ENCODE data around the gene PSG4. TPM values are rescaled to one million over a fixed set of nuclear protein-coding genes. Genes with fewer than 3 reads are reported as not detected.
A peak's percentile ranks its signal among the peaks of the same experiment; 100 is the strongest.
"Not testable (repeated sequence)": the region's sequence is repeated elsewhere in the genome, so short reads cannot be mapped to it uniquely, and the experiment has no call there.

Gene PSG4
- total and polyA plus RNA-seq, 12 donors, result not detected

GRCh38 chr19:43229315-43229714 is 23.9 kb upstream of the PSG4 start:
- Histone ChIP-seq H3K4me3 (no peak overlapping the region), H3K4me1 (no peaks in the 10 kb centered on the region), H3K36me3 (no peaks in the 10 kb centered on the region), H3K27ac (no peak overlapping the region), H3K27me3 (no peaks in the 10 kb centered on the region), H3K9me3 (peaks cover 0 to 40% (median 24%) of the 10 kb centered on the region in 11 donors)
- ATAC-seq (peak in 1 of 8 donors; percentile 44), DNase-seq (no peak)
- intact Hi-C loops (cut with DNase I), result no loop called here
- TF ChIP-seq CTCF (IDR thresholded peaks at IDR 0.05), result peak in 4 of 9 donors; percentile 9 to 43 (median 26)
- WGBS, 2 donors, result 68 to 69% methylated on average over 2 of the region's 2 CpGs

- intact Hi-C loops (cut with DNase I), result not testable (repeated sequence)
- WGBS, 2 donors, result 59 to 69% methylated on average over 2 of the region's 2 CpGs
Observed at GRCh38 chr19:43228730-43229129, 23.3 kb upstream of the PSG4 start.

GRCh38 chr19:43226986-43227385 is 21.5 kb upstream of the PSG4 start:
- ATAC-seq; intact Hi-C loops (cut with DNase I); H3K4me1 ChIP-seq; H3K27ac ChIP-seq; H3K27me3 ChIP-seq; DNase-seq; H3K4me3 ChIP-seq; H3K36me3 ChIP-seq: not testable (repeated sequence)
- H3K9me3 ChIP-seq, result peaks cover 0 to 40% (median 24%) of the 10 kb centered on the region in 11 donors
- 62 to 81% methylated on average over 1 of the region's 1 CpG for WGBS, 2 donors

More at GRCh38 chr19:43228730-43229129, 23.3 kb upstream of the PSG4 start:
- not testable (repeated sequence) for H3K4me3 ChIP-seq, H3K4me1 ChIP-seq, ATAC-seq, DNase-seq, H3K27ac ChIP-seq, H3K27me3 ChIP-seq, H3K36me3 ChIP-seq
- H3K9me3 ChIP-seq, result peaks cover 0 to 40% (median 24%) of the 10 kb centered on the region in 11 donors

- ATAC-seq (no peak), DNase-seq (no peak)
- Histone ChIP-seq H3K4me1 (no peaks in the 10 kb centered on the region), H3K9me3 (peaks cover 0 to 31% (median 14%) of the 10 kb centered on the region in 11 donors), H3K27ac (no peak overlapping the region), H3K36me3 (no peaks in the 10 kb centered on the region), H3K4me3 (no peak overlapping the region), H3K27me3 (no peaks in the 10 kb centered on the region)
- 89 to 98% methylated on average over 2 of the region's 2 CpGs for WGBS, 2 donors
- no peak for TF ChIP-seq CTCF (IDR thresholded peaks at IDR 0.05)
- intact Hi-C loops (cut with DNase I), result no loop called here
Observed at GRCh38 chr19:43224855-43225253, 19.4 kb upstream of the PSG4 start.

GRCh38 chr19:43224201-43224854 is 18.9 kb upstream of the PSG4 start:
- H3K4me1 ChIP-seq; ATAC-seq; H3K27me3 ChIP-seq; H3K36me3 ChIP-seq; H3K27ac ChIP-seq; intact Hi-C loops (cut with DNase I); H3K4me3 ChIP-seq; DNase-seq: not testable (repeated sequence)
- peaks cover 0 to 26% (median 14%) of the 10 kb centered on the region in 11 donors for H3K9me3 ChIP-seq
- WGBS, 2 donors, result 66 to 73% methylated on average over 5 of the region's 5 CpGs

- H3K27ac ChIP-seq; intact Hi-C loops (cut with DNase I); H3K4me3 ChIP-seq; ATAC-seq; H3K36me3 ChIP-seq; DNase-seq; H3K27me3 ChIP-seq; H3K4me1 ChIP-seq; H3K9me3 ChIP-seq: not testable (repeated sequence)
- 85 to 93% methylated on average over 17 to 22 of the region's 22 CpGs for WGBS, 2 donors
Observed at GRCh38 chr19:43221891-43222290, 16.5 kb upstream of the PSG4 start.

DNA sequence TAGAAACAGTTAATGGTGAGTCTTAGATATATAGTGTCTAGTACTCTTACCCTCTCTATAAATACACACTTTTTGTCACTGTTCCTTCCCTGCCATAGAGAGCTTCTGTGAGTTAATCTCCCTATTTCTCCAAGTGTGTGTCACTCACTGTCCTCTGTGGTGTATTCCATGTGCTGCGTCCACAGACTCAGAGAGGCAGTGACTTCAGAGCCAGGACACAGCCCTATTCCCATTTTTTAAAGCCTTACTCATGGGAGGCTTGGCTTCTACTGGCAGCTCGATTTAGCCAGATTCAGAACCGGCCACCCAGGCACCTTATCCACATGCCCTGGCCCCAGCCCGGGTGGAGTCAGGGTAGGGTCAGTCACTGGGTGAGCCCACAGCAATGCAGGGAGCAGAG is 13.7 kb upstream of the PSG4 start:
- H3K4me3 ChIP-seq; intact Hi-C loops (cut with DNase I); ATAC-seq; DNase-seq; H3K4me1 ChIP-seq; H3K27ac ChIP-seq; H3K9me3 ChIP-seq; H3K36me3 ChIP-seq; H3K27me3 ChIP-seq: not testable (repeated sequence)
- WGBS, 2 donors, result 74 to 75% methylated on average over 4 of the region's 4 CpGs

DNA sequence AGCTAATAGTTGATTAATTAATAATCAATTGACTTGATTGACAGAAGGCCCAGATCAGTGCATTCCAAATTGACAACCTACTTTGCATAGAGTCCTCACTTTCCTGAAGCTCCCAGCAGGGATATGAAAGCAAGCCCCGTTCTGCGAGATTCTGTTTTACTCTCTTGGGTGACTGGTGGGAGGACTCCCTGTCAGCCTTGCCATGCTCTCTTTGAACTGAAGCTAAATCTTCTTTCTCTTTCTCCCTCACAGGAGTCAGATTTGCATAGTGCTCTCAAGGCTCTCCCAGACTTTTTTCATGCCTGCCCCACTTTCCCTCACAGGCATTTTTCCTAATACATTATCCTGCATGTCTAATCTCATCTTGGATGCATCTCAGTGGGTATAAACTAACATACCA is 10.4 kb upstream of the PSG4 start:
- H3K27ac ChIP-seq; H3K27me3 ChIP-seq; H3K36me3 ChIP-seq; H3K4me1 ChIP-seq; DNase-seq; H3K4me3 ChIP-seq; H3K9me3 ChIP-seq; intact Hi-C loops (cut with DNase I); ATAC-seq: not testable (repeated sequence)
- WGBS, 2 donors, result 29 to 31% methylated on average over 2 of the region's 2 CpGs

Measured in heart right ventricle (tissue), 16 donors.